Heart left ventricle (tissue), 16 donors: ENCODE measurements around the gene ELOVL7. TPM values are rescaled to one million over a fixed set of nuclear protein-coding genes. Genes with fewer than 3 reads are reported as not detected.

ENCODE experiments used
- ATAC-seq, 4 donors: fragments of 200-7000 bp; cut with Tn5 transposase; one replicate each; pipeline ENCODE4 v1.9.1; 2020 to 2022; ENCODE audit warnings: moderate library complexity in 4 of 4, mild to moderate bottlenecking in 3 of 4, moderate number of reproducible peaks in 1 of 4
- DNase-seq, 5 donors: peaks; one replicate each; pipeline ENCODE4 v3.0.0-alpha.2; 2020
- H3K27ac ChIP-seq, 12 donors: fragments of 200-600 bp; sonication (generic) in 4 of 12; one replicate each; pipeline versions ENCODE4 v1.5.0 to v1.8.0; 2016 to 2022; ENCODE audit warnings: mild to moderate bottlenecking in 2 of 12
- H3K27me3 ChIP-seq, 9 donors: fragments of 200-600 bp; sonication (generic) in 2 of 9; one replicate each; pipeline versions ENCODE4 v1.5.1 to v1.8.0; 2016 to 2022; ENCODE audit warnings: mild to moderate bottlenecking in 3 of 9
- H3K36me3 ChIP-seq, 9 donors: fragments of 200-600 bp; sonication (generic) in 2 of 9; one replicate each; pipeline versions ENCODE4 v1.5.0 to v1.8.0; 2018 to 2022; ENCODE audit warnings: mild to moderate bottlenecking in 2 of 9
- H3K4me1 ChIP-seq, 12 donors: fragments of 200-600 bp; sonication (generic) in 4 of 12; one replicate each; pipeline versions ENCODE4 v1.5.0 to v1.8.0; 2016 to 2022; ENCODE audit warnings: mild to moderate bottlenecking in 3 of 12
- H3K4me3 ChIP-seq, 12 donors: fragments of 200-600 bp; sonication (generic) in 4 of 12; one replicate each; pipeline versions ENCODE4 v1.5.0 to v1.8.0; 2017 to 2022; ENCODE audit warnings: mild to moderate bottlenecking in 9 of 12, moderate library complexity in 4 of 12
- H3K9me3 ChIP-seq, 12 donors: fragments of 200-600 bp; sonication (generic) in 4 of 12; one replicate each; pipeline versions ENCODE4 v1.5.0 to v1.8.0; 2016 to 2022; ENCODE audit warnings: mild to moderate bottlenecking in 1 of 12
- CTCF ChIP-seq, 12 donors: fragments of 200-600 bp; sonication (generic) in 4 of 12; IDR thresholded peaks; one replicate each; pipeline versions ENCODE4 v1.5.0 to v1.8.0; 2018 to 2022; ENCODE audit warnings: antibody characterized with exemption in 12 of 12, mild to moderate bottlenecking in 5 of 12
- POLR2A ChIP-seq, 2 donors: fragments of 450-650 bp; IDR thresholded peaks; one replicate each; pipeline ENCODE4 v1.6.1; 2017; ENCODE audit warnings: antibody characterized with exemption in 2 of 2, mild to moderate bottlenecking in 2 of 2, moderate library complexity in 2 of 2
- WGBS, 4 donors: extraction: QIAGEN DNeasy Blood & Tissue Kit in 2 of 4; methylation state at CpG; one replicate each; pipeline versions ENCODE4 v1.1.5 to v1.1.7; 2013 to 2018; 5-methylcytosine and 5-hydroxymethylcytosine counted together
- intact Hi-C, 10 donors: fragments of 100-400 bp; cut with DNase I; formaldehyde crosslinking; loops; one replicate each; pipeline versions ENCODE4 v1.11.1 to v1.14.2; 2022
- polyA plus RNA-seq, 2 donors: library from polyadenylated mRNA; stranded (reverse); fragments of 200-250 nt; gene quantifications; one replicate each; pipeline ENCODE4 v1.2.3, GENCODE V29; 2013
- total RNA-seq, 9 donors: library from RNA; depleted of rRNA in 2 of 9; stranded (reverse); fragments of >200 nt in 2 of 9; fragmentation: NEBNext Ultra II Directional in 3 of 9; extraction: Animal tissue kit (Norgen Biotek cat#: 25700) in 3 of 9; gene quantifications; one replicate each; pipeline versions ENCODE4 v1.1.0 to v1.2.4, GENCODE V29; 2016 to 2023
- donor health status: ischemic (EF 13 %, LVEDD 7.1; RV severe dilation, severe dysfunction).
- donor health status: healthy with polysubstance abuse.
- donor health status: DM: no; HTN: yes; CAD: no.
- donor health status: DM: no; HTN: no; CAD: no.
- donor health status: ischemic (EF 25% LVEDD 6.9; RV normal size, moderate dysfunction).
- donor health status: ischemic (EF 25% LVEDD 5.7; RV mildly dilated, moderate dysfunction).
- donor health status: healthy.
- donor health status: DM: yes; HTN: yes; CAD: no.
- donor health status: ischemic (EF 35%, LVEDD 5.7; RV mildly dilated, moderate dysfunction).
- donor health status: nonischemic (EF 11% LVEDD 7.7; RV severe dilation, severe dysfunction).
- donor health status: DM: yes; HTN: yes; CAD: no.
- donor health status: PGD.
- donor health status: ischemic (EF 29% LVEDD 5.4; RV normal size, mild dysfunction).
- donor health status: nonischemic (EF 23%, LVEDD 6.1; RV moderate dilation, normal function).

ELOVL7 gene
- total and polyA plus RNA-seq, 11 donors = 0.12 to 1.8 (median 0.87) TPM

- no peaks in the 10 kb centered on the region for H3K36me3 ChIP-seq
- ATAC-seq (peak in 2 of 4 donors; percentile 42 to 52), DNase-seq (peak in 1 of 5 donors; percentile 55)
- H3K4me3 ChIP-seq = peak overlapping the region; percentile 35 to 79 (median 70)
- WGBS, 4 donors = 0 to 1% (median 1%) methylated on average over 30 to 49 of the region's 49 CpGs
- intact Hi-C loops = no loop called here
- no peak for TF ChIP-seq POLR2A (IDR thresholded peaks at IDR 0.05)
- TF ChIP-seq CTCF (IDR thresholded peaks at IDR 0.05) = no peak
- H3K27me3 ChIP-seq = peaks cover 3 to 44% (median 32%) of the 10 kb centered on the region in 9 donors
- no peaks in the 10 kb centered on the region for H3K9me3 ChIP-seq
- H3K4me1 ChIP-seq = peaks cover 0 to 18% (median 7%) of the 10 kb centered on the region in 12 donors
- peak overlapping the region in 2 of 12 donors; percentile 37 to 38 for H3K27ac ChIP-seq
Observed at GRCh38 chr5:60843386-60843935, 608 bp downstream of the ELOVL7 start.

GRCh38 chr5:60842871-60843385, 1.1 kb downstream of the ELOVL7 start:
- H3K36me3 ChIP-seq = no peaks in the 10 kb centered on the region
- intact Hi-C loops = no loop called here
- no peaks in the 10 kb centered on the region for H3K9me3 ChIP-seq
- peak overlapping the region in 11 of 12 donors; percentile 35 to 79 (median 70) for H3K4me3 ChIP-seq
- 7 to 13% (median 10%) methylated on average over 25 to 26 of the region's 26 CpGs for WGBS, 4 donors
- TF ChIP-seq CTCF (IDR thresholded peaks at IDR 0.05) (no peak), POLR2A (IDR thresholded peaks at IDR 0.05) (no peak)
- DNase-seq (no peak), ATAC-seq (no peak)
- no peak overlapping the region for H3K27ac ChIP-seq
- peaks cover 0 to 18% (median 7%) of the 10 kb centered on the region in 12 donors for H3K4me1 ChIP-seq
- H3K27me3 ChIP-seq = peaks cover 3 to 44% (median 32%) of the 10 kb centered on the region in 9 donors

- Histone ChIP-seq H3K4me3 (no peak overlapping the region), H3K9me3 (no peaks in the 10 kb centered on the region), H3K27me3 (peaks cover 3 to 45% (median 32%) of the 10 kb centered on the region in 9 donors), H3K36me3 (no peaks in the 10 kb centered on the region), H3K4me1 (peaks cover 0 to 18% (median 7%) of the 10 kb centered on the region in 12 donors), H3K27ac (no peak overlapping the region)
- ATAC-seq = no peak
- 80 to 87% (median 84%) methylated on average over 2 of the region's 2 CpGs for WGBS, 4 donors
- TF ChIP-seq POLR2A (IDR thresholded peaks at IDR 0.05) (no peak), CTCF (IDR thresholded peaks at IDR 0.05) (no peak)
- intact Hi-C loops = no loop called here
- DNase-seq = no peak
Observed at GRCh38 chr5:60841361-60841760, 2.7 kb downstream of the ELOVL7 start.

- WGBS, 4 donors = 42 to 53% (median 45%) methylated on average over 3 of the region's 3 CpGs
- H3K4me1 ChIP-seq = no peaks in the 10 kb centered on the region
- H3K27ac ChIP-seq = no peak overlapping the region
- intact Hi-C loops = no loop called here
- H3K4me3 ChIP-seq = no peak overlapping the region
- ATAC-seq = no peak
- H3K36me3 ChIP-seq = no peaks in the 10 kb centered on the region
- no peak for TF ChIP-seq CTCF (IDR thresholded peaks at IDR 0.05)
- no peak for TF ChIP-seq POLR2A (IDR thresholded peaks at IDR 0.05)
- DNase-seq = no peak
- peaks cover 0 to 18% (median 0%) of the 10 kb centered on the region in 9 donors for H3K27me3 ChIP-seq
- no peaks in the 10 kb centered on the region for H3K9me3 ChIP-seq
Observed at GRCh38 chr5:60836131-60836530, 7.9 kb downstream of the ELOVL7 start.
